ENCODE data around the gene TBC1D30. TPM values are rescaled to one million over a fixed set of nuclear protein-coding genes. Genes with fewer than 3 reads are reported as not detected.

The TBC1D30 gene
- total RNA-seq, 4 donors from 2014 or later = 1.9 to 4.0 (median 2.7) TPM

- H3K36me3 ChIP-seq = no peaks in the 10 kb centered on the region
- intact Hi-C loops (cut with DNase I) = no loop called here
Measured at GRCh38 chr12:64820593-64820992, 3.9 kb upstream of the TBC1D30 start.

GRCh38 chr12:64821116-64821630, 3.3 kb upstream of the TBC1D30 start:
- H3K27ac ChIP-seq (replicated peaks in 1 of 4) = no peak overlapping the region
- WGBS = 75% methylated on average over 5 of the region's 5 CpGs
- peak; percentile 84 for DNase-seq (ENCODE audit: extremely low spot score)
- TF ChIP-seq POLR2A (IDR thresholded peaks at IDR 0.05; ENCODE audit: low read depth) = no peak
- no peak for TF ChIP-seq POLR2AphosphoS5 (IDR thresholded peaks at IDR 0.05)
- TF ChIP-seq EP300 (IDR thresholded peaks at IDR 0.05) = no peak
- TF ChIP-seq CTCF (IDR thresholded peaks at IDR 0.05) = no peak
- H3K27me3 ChIP-seq = peaks cover 0 to 32% (median 19%) of the 10 kb centered on the region in 4 donors
- peaks cover 0 to 4% (median 2%) of the 10 kb centered on the region in 4 donors for H3K9me3 ChIP-seq
- H3K36me3 ChIP-seq = no peaks in the 10 kb centered on the region
- H3K4me1 ChIP-seq = peaks cover 20 to 24% (median 23%) of the 10 kb centered on the region in 4 donors
- H3K4me3 ChIP-seq = no peak overlapping the region
- intact Hi-C loops (cut with DNase I) = no loop called here

More at GRCh38 chr12:64820593-64820992, 3.9 kb upstream of the TBC1D30 start:
- TF ChIP-seq POLR2A (IDR thresholded peaks at IDR 0.05; ENCODE audit: low read depth) (no peak), CTCF (IDR thresholded peaks at IDR 0.05) (no peak), EP300 (IDR thresholded peaks at IDR 0.05) (no peak), POLR2AphosphoS5 (IDR thresholded peaks at IDR 0.05) (no peak)
- Histone ChIP-seq H3K4me1 (peaks cover 16 to 18% (median 17%) of the 10 kb centered on the region in 4 donors), H3K27ac (replicated peaks in 1 of 4) (no peak overlapping the region), H3K4me3 (no peak overlapping the region), H3K27me3 (peaks cover 0 to 27% (median 13%) of the 10 kb centered on the region in 4 donors), H3K9me3 (peaks cover 0 to 4% (median 2%) of the 10 kb centered on the region in 4 donors)
- DNase-seq (ENCODE audit: extremely low spot score) = peak; percentile 5
- WGBS = 85% methylated on average over 3 of the region's 3 CpGs

GRCh38 chr12:64824130-64824499, 332 bp upstream of the TBC1D30 start:
- TF ChIP-seq CTCF (IDR thresholded peaks at IDR 0.05) = no peak
- no peak for TF ChIP-seq POLR2AphosphoS5 (IDR thresholded peaks at IDR 0.05)
- no peak for TF ChIP-seq EP300 (IDR thresholded peaks at IDR 0.05)
- TF ChIP-seq POLR2A (IDR thresholded peaks at IDR 0.05; ENCODE audit: low read depth) = no peak
- Histone ChIP-seq H3K4me1 (peaks cover 20 to 28% (median 27%) of the 10 kb centered on the region in 4 donors), H3K36me3 (no peaks in the 10 kb centered on the region), H3K4me3 (peak overlapping the region; percentile 52 to 60 (median 55)), H3K27ac (replicated peaks in 1 of 4) (no peak overlapping the region), H3K27me3 (peaks cover 0 to 62% (median 35%) of the 10 kb centered on the region in 4 donors), H3K9me3 (peaks cover 0 to 4% (median 2%) of the 10 kb centered on the region in 4 donors)
- intact Hi-C loops (cut with DNase I) = no loop called here
- WGBS = 4% methylated on average over 11 of the region's 16 CpGs
- no peak for DNase-seq (ENCODE audit: extremely low spot score)

GRCh38 chr12:64825143-64826021, 935 bp downstream of the TBC1D30 start:
- Histone ChIP-seq H3K4me1 (peaks cover 20 to 28% (median 27%) of the 10 kb centered on the region in 4 donors), H3K27me3 (peaks cover 0 to 65% (median 35%) of the 10 kb centered on the region in 4 donors)
- intact Hi-C loops (cut with DNase I) = no loop called here

GRCh38 chr12:64826234-64826633, 1.8 kb downstream of the TBC1D30 start:
- no peak overlapping the region for H3K27ac ChIP-seq (replicated peaks in 1 of 4)
- H3K4me3 ChIP-seq = no peak overlapping the region
- no peak for TF ChIP-seq POLR2A (IDR thresholded peaks at IDR 0.05; ENCODE audit: low read depth)
- no peak for TF ChIP-seq POLR2AphosphoS5 (IDR thresholded peaks at IDR 0.05)
- TF ChIP-seq CTCF (IDR thresholded peaks at IDR 0.05) = no peak
- no peak for TF ChIP-seq EP300 (IDR thresholded peaks at IDR 0.05)
- H3K27me3 ChIP-seq = peaks cover 0 to 62% (median 35%) of the 10 kb centered on the region in 4 donors
- WGBS = 3% methylated on average over 16 of the region's 19 CpGs
- peak; percentile 90 for DNase-seq (ENCODE audit: extremely low spot score)
- H3K9me3 ChIP-seq = peaks cover 0 to 4% (median 2%) of the 10 kb centered on the region in 4 donors
- H3K36me3 ChIP-seq = no peaks in the 10 kb centered on the region
- intact Hi-C loops (cut with DNase I) = no loop called here
- H3K4me1 ChIP-seq = peaks cover 20 to 28% (median 27%) of the 10 kb centered on the region in 4 donors

More at GRCh38 chr12:64825143-64826021, 935 bp downstream of the TBC1D30 start:
- TF ChIP-seq POLR2AphosphoS5 (IDR thresholded peaks at IDR 0.05) = no peak
- TF ChIP-seq EP300 (IDR thresholded peaks at IDR 0.05) = no peak
- DNase-seq (ENCODE audit: extremely low spot score) = peak; percentile 90
- 4% methylated on average over 20 of the region's 51 CpGs for WGBS
- no peak overlapping the region for H3K27ac ChIP-seq (replicated peaks in 1 of 4)
- peaks cover 0 to 4% (median 2%) of the 10 kb centered on the region in 4 donors for H3K9me3 ChIP-seq
- no peaks in the 10 kb centered on the region for H3K36me3 ChIP-seq
- peak overlapping the region; percentile 52 to 60 (median 55) for H3K4me3 ChIP-seq
